Hepatocyte (in vitro differentiated cells): Measurements from ENCODE around the gene SPAST. TPM values are rescaled to one million over a fixed set of nuclear protein-coding genes. Genes with fewer than 3 reads are reported as not detected.
"Not testable (repeated sequence)": the region's sequence is repeated elsewhere in the genome, so short reads cannot be mapped to it uniquely, and the experiment has no call there.

Experiments
- DNase-seq: peaks from one replicate; pipeline ENCODE4 v3.0.0-alpha.2; 2016; ENCODE audit warnings: low spot score
- H2AFZ ChIP-seq: fragments of 200-600 bp; sonication (generic); 2 replicates; pipeline ENCODE4 v1.6.0; 2016; ENCODE audit warnings: antibody characterized with exemption, mild to moderate bottlenecking
- H3K27ac ChIP-seq: fragments of 200-600 bp; sonication (generic); 2 replicates; pipeline ENCODE4 v1.5.1; 2016; ENCODE audit warnings: mild to moderate bottlenecking
- H3K27me3 ChIP-seq: fragments of 200-600 bp; sonication (generic); 2 replicates; pipeline ENCODE4 v1.6.1; 2016
- H3K36me3 ChIP-seq: fragments of 200-600 bp; sonication (generic); replicated peaks from 2 replicates; pipeline ENCODE4 v1.5.1; 2016; ENCODE audit warnings: low read depth; ENCODE audit not compliant: insufficient read depth
- H3K4me1 ChIP-seq: fragments of 200-600 bp; sonication (generic); 2 replicates; pipeline ENCODE4 v1.5.1; 2016; ENCODE audit warnings: mild to moderate bottlenecking, moderate library complexity; ENCODE audit not compliant: insufficient read depth
- H3K4me2 ChIP-seq: fragments of 200-600 bp; sonication (generic); 2 replicates; pipeline ENCODE4 v1.6.0; 2016
- H3K4me3 ChIP-seq: fragments of 200-600 bp; sonication (generic); 2 replicates; pipeline ENCODE4 v1.5.1; 2016; ENCODE audit warnings: mild to moderate bottlenecking
- H3K79me2 ChIP-seq: fragments of 200-600 bp; sonication (generic); 2 replicates; pipeline ENCODE4 v1.6.0; 2017; ENCODE audit warnings: mild to moderate bottlenecking
- H3K9me2 ChIP-seq: fragments of 200-600 bp; sonication (generic); replicated peaks from 2 replicates; pipeline ENCODE4 v1.6.0; 2017; ENCODE audit warnings: mild to moderate bottlenecking; ENCODE audit not compliant: insufficient read depth
- H3K9me3 ChIP-seq: fragments of 200-600 bp; sonication (generic); 2 replicates; pipeline ENCODE4 v1.5.1; 2016; ENCODE audit warnings: low read depth, mild to moderate bottlenecking
- H4K20me1 ChIP-seq: fragments of 200-600 bp; sonication (generic); 2 replicates; pipeline ENCODE4 v1.6.0; 2016; ENCODE audit warnings: mild to moderate bottlenecking; ENCODE audit not compliant: insufficient read depth, poor library complexity, severe bottlenecking
- EZH2 ChIP-seq: fragments of 200-600 bp; sonication (generic); IDR thresholded peaks from 2 replicates; pipeline ENCODE4 v1.6.1; 2016; ENCODE audit warnings: antibody characterized with exemption, mild to moderate bottlenecking, borderline replicate concordance
- EZH2phosphoT487 ChIP-seq: fragments of 200-600 bp; sonication (generic); IDR thresholded peaks from one replicate; pipeline ENCODE4 v1.6.1; 2018; ENCODE audit warnings: antibody characterized with exemption, mild to moderate bottlenecking, low read depth, moderate library complexity; ENCODE audit not compliant: unreplicated experiment, severe bottlenecking
- WGBS: methylation state at CpG from one replicate; pipeline ENCODE4 v1.1.6; 2016; ENCODE audit warnings: low lambda C conversion rate; ENCODE audit errors: missing lambda C conversion rate; 5-methylcytosine and 5-hydroxymethylcytosine counted together
- polyA plus RNA-seq: library from polyadenylated mRNA; unstranded; fragments of >200 nt; fragmentation: Nextera tagmentation; extraction: Ambion mirVana; gene quantifications from 2 replicates; pipeline ENCODE4 v1.2.1, GENCODE V29; 2016
- total RNA-seq: library from RNA; depleted of rRNA; stranded (reverse); fragments of >200 nt; gene quantifications from 2 replicates; pipeline ENCODE4 v1.2.3, GENCODE V29; 2014
- TF ChIP-seq, protein P1 (sequence below): fragments of 200-600 bp; sonication (generic); IDR thresholded peaks from 2 replicates; pipeline ENCODE4 v1.5.1; 2016; ENCODE audit warnings: antibody characterized with exemption, mild to moderate bottlenecking; ENCODE audit not compliant: poor library complexity

Gene SPAST
- total and polyA plus RNA-seq, 2 experiments from 2014 or later = 9.0 to 32.4 TPM

DNA sequence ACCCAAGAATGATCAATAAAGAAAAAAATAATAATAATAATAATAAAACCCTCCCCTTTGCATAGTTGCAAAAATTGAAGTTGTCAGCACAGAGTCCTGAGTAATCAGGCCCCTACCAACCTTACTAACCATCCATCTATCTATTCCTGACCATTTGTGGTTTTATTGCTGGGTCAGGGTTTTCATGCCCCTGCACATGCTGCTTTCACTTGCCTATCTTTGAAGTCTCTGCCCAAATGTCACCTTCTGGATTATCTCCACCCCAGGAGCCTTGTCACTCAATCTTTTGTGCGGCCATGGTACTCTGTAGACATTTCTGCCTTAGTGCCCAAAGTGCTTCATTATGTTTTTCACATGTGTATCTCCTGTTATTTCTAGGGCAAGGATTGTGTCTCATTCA lies 137.5 kb downstream of the SPAST start:
- H3K9me3 ChIP-seq = no peaks in the 10 kb centered on the region
- H2AFZ ChIP-seq = no peak overlapping the region
- H3K4me2 ChIP-seq = no peak overlapping the region
- H3K9me2 ChIP-seq = no peaks in the 10 kb centered on the region
- 100% methylated on average over 1 of the region's 1 CpG for WGBS
- H3K27me3 ChIP-seq = no peaks in the 10 kb centered on the region
- no peaks in the 10 kb centered on the region for H3K4me1 ChIP-seq
- no peak overlapping the region for H3K27ac ChIP-seq
- H4K20me1 ChIP-seq = no peaks in the 10 kb centered on the region
- no peaks in the 10 kb centered on the region for H3K36me3 ChIP-seq
- no peaks in the 10 kb centered on the region for H3K79me2 ChIP-seq
- H3K4me3 ChIP-seq = no peak overlapping the region
- no peak for TF ChIP-seq EZH2
- TF ChIP-seq, protein P1, sequence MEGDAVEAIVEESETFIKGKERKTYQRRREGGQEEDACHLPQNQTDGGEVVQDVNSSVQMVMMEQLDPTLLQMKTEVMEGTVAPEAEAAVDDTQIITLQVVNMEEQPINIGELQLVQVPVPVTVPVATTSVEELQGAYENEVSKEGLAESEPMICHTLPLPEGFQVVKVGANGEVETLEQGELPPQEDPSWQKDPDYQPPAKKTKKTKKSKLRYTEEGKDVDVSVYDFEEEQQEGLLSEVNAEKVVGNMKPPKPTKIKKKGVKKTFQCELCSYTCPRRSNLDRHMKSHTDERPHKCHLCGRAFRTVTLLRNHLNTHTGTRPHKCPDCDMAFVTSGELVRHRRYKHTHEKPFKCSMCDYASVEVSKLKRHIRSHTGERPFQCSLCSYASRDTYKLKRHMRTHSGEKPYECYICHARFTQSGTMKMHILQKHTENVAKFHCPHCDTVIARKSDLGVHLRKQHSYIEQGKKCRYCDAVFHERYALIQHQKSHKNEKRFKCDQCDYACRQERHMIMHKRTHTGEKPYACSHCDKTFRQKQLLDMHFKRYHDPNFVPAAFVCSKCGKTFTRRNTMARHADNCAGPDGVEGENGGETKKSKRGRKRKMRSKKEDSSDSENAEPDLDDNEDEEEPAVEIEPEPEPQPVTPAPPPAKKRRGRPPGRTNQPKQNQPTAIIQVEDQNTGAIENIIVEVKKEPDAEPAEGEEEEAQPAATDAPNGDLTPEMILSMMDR = no peak
- TF ChIP-seq EZH2phosphoT487 = no peak
- DNase-seq = no peak

- not testable (repeated sequence) for H3K27me3 ChIP-seq, H3K79me2 ChIP-seq, H2AFZ ChIP-seq, H3K4me2 ChIP-seq, H3K27ac ChIP-seq, H3K4me3 ChIP-seq, H3K9me3 ChIP-seq, H3K36me3 ChIP-seq, DNase-seq, H3K4me1 ChIP-seq, H3K9me2 ChIP-seq, H4K20me1 ChIP-seq
- 81% methylated on average over 3 of the region's 3 CpGs for WGBS
Measured at GRCh38 chr2:32203428-32203827, 140.1 kb downstream of the SPAST start.

Other genes starting within 250 kb of the SPAST start
- 26.0 and 58.8 TPM in 2 replicates for gene MEMO1, start 52.5 kb upstream of the SPAST start, total RNA-seq
- gene MEMO1, start 52.5 kb upstream of the SPAST start, polyA plus RNA-seq = 35.1 and 43.9 TPM in 2 replicates
- gene DPY30, start 23.8 kb upstream of the SPAST start, total RNA-seq = 108 and 120 TPM in 2 replicates
- gene DPY30, start 23.8 kb upstream of the SPAST start, polyA plus RNA-seq = 117 and 121 TPM in 2 replicates
- 35.8 and 40.5 TPM in 2 replicates for gene SLC30A6, start 102.3 kb downstream of the SPAST start, total RNA-seq
- 16.1 and 16.8 TPM in 2 replicates for gene SLC30A6, start 102.3 kb downstream of the SPAST start, polyA plus RNA-seq
- 0.13 and 0.92 TPM in 2 replicates for gene NLRC4, start 201.3 kb downstream of the SPAST start, total RNA-seq
- gene NLRC4, start 201.3 kb downstream of the SPAST start, polyA plus RNA-seq = 0.21 and 0.99 TPM in 2 replicates
- gene YIPF4, start 214.3 kb downstream of the SPAST start, total RNA-seq = 37.7 and 48.6 TPM in 2 replicates
- 67.2 and 74.8 TPM in 2 replicates for gene YIPF4, start 214.3 kb downstream of the SPAST start, polyA plus RNA-seq